GM06990 (cell line): ENCODE measurements around the gene SMOC1.

Experiments
- DNase-seq: peaks from one replicate; pipeline ENCODE4 v3.0.0-alpha.2; 2011; ENCODE audit not compliant: insufficient read length; ENCODE audit errors: extremely low read depth
- H3K27me3 ChIP-seq: replicated peaks from 2 replicates; pipeline ENCODE4 v1.6.0; 2011; ENCODE audit warnings: low read length; ENCODE audit not compliant: control insufficient read depth, insufficient read depth
- H3K36me3 ChIP-seq: 2 replicates; pipeline ENCODE4 v1.5.1; 2011; ENCODE audit warnings: low read length; ENCODE audit not compliant: control insufficient read depth, insufficient read depth
- H3K4me3 ChIP-seq: replicated peaks from 2 replicates; pipeline ENCODE4 v1.5.1; 2011; ENCODE audit warnings: low read depth, mild to moderate bottlenecking, control low read depth, low read length
- TF ChIP-seq, protein P1 (sequence below): IDR thresholded peaks from 2 replicates; pipeline ENCODE4 v1.5.1; 2011; ENCODE audit warnings: low read length, control low read depth, mild to moderate bottlenecking, inconsistent platforms; ENCODE audit not compliant: insufficient read depth, poor library complexity, severe bottlenecking

The SMOC1 gene

GRCh38 chr14:69910871-69911270 lies 31.7 kb downstream of the SMOC1 start:
- no peak for DNase-seq
- H3K27me3 ChIP-seq, result no peaks in the 10 kb centered on the region; the same call in 1 of the 2 replicates
- H3K4me3 ChIP-seq, result no peak overlapping the region

GRCh38 chr14:69913686-69914085 lies 34.5 kb downstream of the SMOC1 start:
- TF ChIP-seq, protein P1, sequence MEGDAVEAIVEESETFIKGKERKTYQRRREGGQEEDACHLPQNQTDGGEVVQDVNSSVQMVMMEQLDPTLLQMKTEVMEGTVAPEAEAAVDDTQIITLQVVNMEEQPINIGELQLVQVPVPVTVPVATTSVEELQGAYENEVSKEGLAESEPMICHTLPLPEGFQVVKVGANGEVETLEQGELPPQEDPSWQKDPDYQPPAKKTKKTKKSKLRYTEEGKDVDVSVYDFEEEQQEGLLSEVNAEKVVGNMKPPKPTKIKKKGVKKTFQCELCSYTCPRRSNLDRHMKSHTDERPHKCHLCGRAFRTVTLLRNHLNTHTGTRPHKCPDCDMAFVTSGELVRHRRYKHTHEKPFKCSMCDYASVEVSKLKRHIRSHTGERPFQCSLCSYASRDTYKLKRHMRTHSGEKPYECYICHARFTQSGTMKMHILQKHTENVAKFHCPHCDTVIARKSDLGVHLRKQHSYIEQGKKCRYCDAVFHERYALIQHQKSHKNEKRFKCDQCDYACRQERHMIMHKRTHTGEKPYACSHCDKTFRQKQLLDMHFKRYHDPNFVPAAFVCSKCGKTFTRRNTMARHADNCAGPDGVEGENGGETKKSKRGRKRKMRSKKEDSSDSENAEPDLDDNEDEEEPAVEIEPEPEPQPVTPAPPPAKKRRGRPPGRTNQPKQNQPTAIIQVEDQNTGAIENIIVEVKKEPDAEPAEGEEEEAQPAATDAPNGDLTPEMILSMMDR, result no peak

More at GRCh38 chr14:69910871-69911270, 31.7 kb downstream of the SMOC1 start:
- TF ChIP-seq, protein P1, result no peak
- no peaks in the 10 kb centered on the region for H3K36me3 ChIP-seq

DNA sequence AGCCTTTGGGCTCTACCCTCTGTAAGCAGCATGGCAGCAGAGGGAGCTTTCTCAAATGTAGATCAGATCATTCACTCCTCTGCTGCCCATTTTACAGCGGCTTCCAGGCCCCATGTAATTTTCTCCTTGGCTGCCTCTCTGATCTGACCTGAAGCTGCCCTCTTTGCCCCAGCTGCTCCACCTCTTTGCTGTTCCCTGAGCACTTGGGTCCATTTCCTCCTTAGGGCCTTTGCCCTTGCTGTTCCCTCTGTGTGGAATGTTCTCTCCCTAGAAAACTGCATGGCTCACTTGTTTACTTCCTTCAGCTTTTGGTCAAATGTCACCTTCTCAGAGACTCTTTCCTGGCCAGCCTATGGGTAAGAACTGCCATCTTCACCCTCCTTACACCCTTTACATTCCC lies 37.2 kb downstream of the SMOC1 start:
- TF ChIP-seq, protein P1, result no peak
- no peaks in the 10 kb centered on the region; the same call in none of the 2 replicates for H3K27me3 ChIP-seq

More at GRCh38 chr14:69913686-69914085, 34.5 kb downstream of the SMOC1 start:
- Histone ChIP-seq H3K27me3 (no peaks in the 10 kb centered on the region; the same call in none of the 2 replicates), H3K36me3 (no peaks in the 10 kb centered on the region), H3K4me3 (no peak overlapping the region)
- DNase-seq, result no peak

GRCh38 chr14:69917287-69917686 lies 38.1 kb downstream of the SMOC1 start:
- Histone ChIP-seq H3K4me3 (no peak overlapping the region), H3K36me3 (no peaks in the 10 kb centered on the region), H3K27me3 (no peaks in the 10 kb centered on the region; the same call in none of the 2 replicates)
- DNase-seq, result no peak
- TF ChIP-seq, protein P1, result no peak

More for the DNA sequence above, 37.2 kb downstream of the SMOC1 start:
- Histone ChIP-seq H3K4me3 (no peak overlapping the region), H3K36me3 (no peaks in the 10 kb centered on the region)
- DNase-seq, result no peak

GRCh38 chr14:69919815-69920214 lies 40.6 kb downstream of the SMOC1 start:
- H3K36me3 ChIP-seq, result no peaks in the 10 kb centered on the region
- H3K4me3 ChIP-seq, result no peak overlapping the region
- no peak for DNase-seq
- no peaks in the 10 kb centered on the region; the same call in none of the 2 replicates for H3K27me3 ChIP-seq
- TF ChIP-seq, protein P1, result no peak

- TF ChIP-seq, protein P1, result no peak
- Histone ChIP-seq H3K4me3 (no peak overlapping the region), H3K36me3 (no peaks in the 10 kb centered on the region), H3K27me3 (no peaks in the 10 kb centered on the region; the same call in none of the 2 replicates)
- no peak for DNase-seq
Measured at GRCh38 chr14:69921052-69921451, 41.8 kb downstream of the SMOC1 start.
